ENCODE measurements around the gene TRPC4AP.

Gene TRPC4AP

GRCh38 chr20:35018590-35019371 is 73.8 kb downstream of the TRPC4AP start:
- in situ Hi-C loops (cut with MboI; ENCODE audit: low sequenced_read_pairs), result no loop called here

GRCh38 chr20:35017099-35017835 is 75.3 kb downstream of the TRPC4AP start:
- in situ Hi-C loops (cut with MboI; ENCODE audit: low sequenced_read_pairs), result no loop called here

- in situ Hi-C loops (cut with MboI; ENCODE audit: low sequenced_read_pairs), result no loop called here
Observed at GRCh38 chr20:35015863-35016193, 76.8 kb downstream of the TRPC4AP start.

GRCh38 chr20:35014537-35014936 is 78.1 kb downstream of the TRPC4AP start:
- in situ Hi-C loops (cut with MboI; ENCODE audit: low sequenced_read_pairs), result no loop called here

GRCh38 chr20:35013421-35014411 is 78.9 kb downstream of the TRPC4AP start:
- in situ Hi-C loops (cut with MboI; ENCODE audit: low sequenced_read_pairs), result no loop called here

- in situ Hi-C loops (cut with MboI; ENCODE audit: low sequenced_read_pairs), result no loop called here
Observed at GRCh38 chr20:35012227-35013069, 80.2 kb downstream of the TRPC4AP start.

DNA sequence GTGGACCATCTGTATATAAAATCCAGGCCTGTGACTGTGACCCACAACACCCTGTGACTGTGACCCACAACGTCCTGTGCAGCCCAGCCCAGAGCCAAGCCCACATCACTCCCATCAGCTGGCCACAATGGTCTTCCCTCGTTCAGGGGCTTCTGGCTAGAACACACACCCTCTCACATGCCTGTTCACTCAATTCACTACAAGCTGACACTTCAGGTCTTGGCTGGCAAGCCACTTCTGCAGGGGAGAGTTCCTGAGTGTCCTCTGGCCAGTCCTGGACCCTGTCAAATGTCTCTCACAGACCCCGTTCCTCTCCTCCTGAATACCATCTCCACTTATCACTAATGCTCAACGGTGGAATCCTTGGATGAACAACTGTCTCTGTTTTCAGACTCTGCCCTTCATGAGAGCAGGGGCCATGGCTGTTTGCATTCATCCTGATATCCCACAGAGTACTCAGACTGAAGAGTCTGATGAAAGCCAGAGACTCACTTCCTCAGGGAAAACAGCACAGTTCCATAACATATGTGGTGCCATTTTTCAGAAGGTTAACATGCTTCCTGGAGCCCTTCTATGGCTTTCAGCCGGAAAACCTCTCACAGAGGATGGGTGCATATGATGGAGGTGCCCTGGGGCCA is 80.9 kb downstream of the TRPC4AP start:
- in situ Hi-C loops (cut with MboI; ENCODE audit: low sequenced_read_pairs), result no loop called here

- in situ Hi-C loops (cut with MboI; ENCODE audit: low sequenced_read_pairs), result no loop called here
Observed at GRCh38 chr20:35010405-35011192, 82.0 kb downstream of the TRPC4AP start.

DNA sequence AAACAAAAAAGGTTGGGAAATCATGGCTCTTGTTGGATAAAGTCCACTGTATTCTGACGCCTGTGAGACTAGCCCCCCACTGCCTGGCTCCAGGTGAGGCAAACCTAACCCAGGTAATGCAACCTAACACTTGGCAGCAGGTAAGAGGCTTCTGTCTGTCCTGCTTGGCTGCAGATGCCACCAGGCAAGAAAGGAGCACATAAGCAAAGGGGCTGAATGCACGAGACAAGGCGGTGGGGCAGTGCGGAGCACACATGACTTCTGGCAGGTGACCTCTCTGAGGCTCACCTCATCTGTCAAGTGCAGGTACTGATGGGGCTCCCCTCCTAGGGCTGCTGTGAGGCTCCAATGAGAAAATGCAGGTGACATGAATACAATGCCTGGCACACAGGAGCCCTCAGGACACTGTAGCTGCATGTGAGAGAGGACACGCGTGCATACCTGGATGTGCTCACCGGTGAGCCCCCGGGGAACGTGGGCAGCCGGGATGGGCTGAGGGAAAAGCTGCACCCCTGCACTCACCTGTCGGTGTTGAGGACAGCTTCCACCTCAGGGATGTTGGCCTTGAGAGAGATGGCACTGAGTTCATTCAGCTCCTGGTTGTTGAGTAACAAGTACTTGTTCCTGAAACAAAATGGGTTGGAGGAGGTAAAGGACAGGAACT is 82.8 kb downstream of the TRPC4AP start:
- in situ Hi-C loops (cut with MboI; ENCODE audit: low sequenced_read_pairs), result no loop called here

GRCh38 chr20:35008411-35009342 is 83.9 kb downstream of the TRPC4AP start:
- in situ Hi-C loops (cut with MboI; ENCODE audit: low sequenced_read_pairs), result no loop called here

DNA sequence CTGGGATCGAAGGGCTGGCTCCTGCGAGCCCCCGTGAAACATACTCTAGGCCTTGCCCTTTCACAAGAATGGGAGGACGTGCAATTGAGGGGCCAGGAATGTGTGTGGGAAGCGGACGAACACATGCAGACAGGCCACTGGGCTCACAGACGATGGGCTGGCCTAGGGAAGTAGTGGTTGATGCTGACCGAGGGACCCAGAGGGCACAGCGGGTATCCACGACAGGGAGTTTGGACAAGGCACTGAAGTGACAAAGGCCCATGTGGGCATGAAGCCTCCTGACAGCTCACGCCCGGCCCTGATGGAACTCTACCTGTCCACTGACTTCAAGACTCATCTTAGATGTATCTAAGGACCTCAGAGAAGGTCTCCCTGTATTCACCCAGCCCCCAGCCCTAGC is 84.7 kb downstream of the TRPC4AP start:
- in situ Hi-C loops (cut with MboI; ENCODE audit: low sequenced_read_pairs), result no loop called here

- in situ Hi-C loops (cut with MboI; ENCODE audit: low sequenced_read_pairs), result no loop called here
Observed at GRCh38 chr20:35007413-35007812, 85.2 kb downstream of the TRPC4AP start.

GRCh38 chr20:35006531-35006971 is 86.1 kb downstream of the TRPC4AP start:
- in situ Hi-C loops (cut with MboI; ENCODE audit: low sequenced_read_pairs), result no loop called here

GRCh38 chr20:35006009-35006408 is 86.6 kb downstream of the TRPC4AP start:
- in situ Hi-C loops (cut with MboI; ENCODE audit: low sequenced_read_pairs), result no loop called here

GRCh38 chr20:35005463-35005961 is 87.1 kb downstream of the TRPC4AP start:
- in situ Hi-C loops (cut with MboI; ENCODE audit: low sequenced_read_pairs), result no loop called here

DNA sequence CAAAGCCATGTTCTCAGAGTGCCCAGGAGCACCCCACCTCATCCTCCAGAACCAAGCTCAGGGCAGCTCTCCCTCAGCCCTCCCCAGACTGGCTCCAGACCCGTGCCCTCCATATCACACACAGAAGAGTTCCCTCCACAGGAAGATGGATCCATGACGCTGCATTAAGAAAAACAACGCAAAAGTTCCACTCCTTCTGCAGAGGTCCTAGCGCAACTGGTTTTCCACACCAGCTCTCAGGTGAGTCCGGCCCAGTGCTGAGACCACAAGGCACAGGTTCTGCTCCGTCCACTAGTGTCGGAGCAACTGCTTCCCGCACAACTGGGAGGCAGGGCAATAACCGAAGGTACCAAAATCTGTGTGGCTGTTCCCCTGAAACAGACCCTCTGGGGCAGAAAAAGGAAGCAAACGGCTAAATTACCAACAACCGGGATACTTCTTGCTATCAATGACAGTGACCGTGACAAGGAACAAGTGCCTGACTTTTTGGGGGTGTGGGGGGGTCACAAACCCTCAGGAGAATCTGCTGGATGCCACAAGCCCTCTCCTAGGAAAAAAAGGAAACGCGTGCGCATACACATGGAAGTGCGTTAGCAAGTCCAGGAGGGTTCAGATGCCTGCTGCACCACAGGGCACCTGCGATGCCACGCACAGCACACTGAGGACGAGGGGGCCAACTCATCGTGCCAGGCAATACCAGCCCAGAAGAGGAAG is 87.7 kb downstream of the TRPC4AP start:
- in situ Hi-C loops (cut with MboI; ENCODE audit: low sequenced_read_pairs), result no loop called here

Measured in HL-60/S4 (cell line).